H1 (cell line): ENCODE measurements around the gene SLC6A6. TPM values are rescaled to one million over a fixed set of nuclear protein-coding genes. Genes with fewer than 3 reads are reported as not detected.

Experiments used
- CTCF ChIA-PET: fragments of 300-600 bp; sonication (Branson Sonifier 250); formaldehyde crosslinking; loops from one replicate; lab custom pipeline; 2021; ENCODE audit not compliant: partially characterized antibody; lab: Charles Lee
- POLR2A ChIA-PET: fragments of 300-600 bp; sonication (Branson Sonifier 250); formaldehyde crosslinking; loops from one replicate; lab custom pipeline; 2021; ENCODE audit warnings: inconsistent platforms; ENCODE audit not compliant: partially characterized antibody; lab: Charles Lee
- DNase-seq, 2 experiments: peaks; one replicate each; pipeline versions ENCODE4 v3.0.0 to v3.0.0-alpha.2; 2010 to 2022; ENCODE audit warnings: low spot score in 2 of 2, low read depth in 1 of 2, mixed read lengths in 1 of 2
- FAIRE-seq: peaks from 2 replicates; lab custom pipeline; 2011; peaks lifted over from hg19 to GRCh38; lab: Jason Lieb, UNC
- H2AFZ ChIP-seq: 2 replicates; pipeline ENCODE4 v1.8.1; 2012; ENCODE audit warnings: low read length, inconsistent platforms
- H2AK5ac ChIP-seq: 2 replicates; pipeline ENCODE4 v1.6.1; 2013; ENCODE audit warnings: low read depth, low read length
- H2BK120ac ChIP-seq: replicated peaks from 2 replicates; pipeline ENCODE3; 2013; ENCODE audit warnings: low read depth, low read length, inconsistent platforms
- H2BK12ac ChIP-seq: 2 replicates; pipeline ENCODE4 v1.6.1; 2013; ENCODE audit warnings: low read depth, low read length
- H2BK15ac ChIP-seq: 2 replicates; pipeline ENCODE4 v1.6.1; 2013; ENCODE audit warnings: low read length
- H2BK20ac ChIP-seq: 2 replicates; pipeline ENCODE4 v1.6.1; 2013; ENCODE audit warnings: low read length
- H2BK5ac ChIP-seq: 2 replicates; pipeline ENCODE4 v1.6.1; 2013; ENCODE audit warnings: low read depth, low read length
- H3K14ac ChIP-seq: 2 replicates; pipeline ENCODE4 v1.6.1; 2013; ENCODE audit warnings: inconsistent platforms; ENCODE audit not compliant: insufficient read length
- H3K18ac ChIP-seq: 2 replicates; pipeline ENCODE4 v1.6.1; 2013; ENCODE audit warnings: low read length; ENCODE audit errors: extremely low read depth
- H3K23ac ChIP-seq: 2 replicates; pipeline ENCODE4 v1.6.1; 2013; ENCODE audit warnings: inconsistent platforms; ENCODE audit not compliant: insufficient read length
- H3K23me2 ChIP-seq: 2 replicates; pipeline ENCODE4 v1.6.1; 2013; ENCODE audit warnings: low read depth, low read length
- H3K27ac ChIP-seq: 2 replicates; pipeline ENCODE4 v1.6.1; 2011; ENCODE audit warnings: low read depth, low read length, inconsistent platforms
- H3K27me3 ChIP-seq, 4 experiments: replicated peaks in 1 of 4; 1 replicate in 1 of 4; 2 replicates in 3 of 4; pipeline versions ENCODE4 v1.6.1 to v1.8.1; 2011 to 2013; ENCODE audit warnings: low read length in 3 of 4, mild to moderate bottlenecking in 3 of 4, inconsistent platforms in 2 of 4, mixed read lengths in 2 of 4, moderate library complexity in 1 of 4; ENCODE audit not compliant: control insufficient read depth in 3 of 4, insufficient read depth in 3 of 4; ENCODE audit errors: extremely low read depth in 1 of 4
- H3K36me3 ChIP-seq, 4 experiments: 2 replicates each; pipeline versions ENCODE4 v1.6.1 to v1.8.1; 2011 to 2013; ENCODE audit warnings: mild to moderate bottlenecking in 4 of 4, low read length in 3 of 4, moderate library complexity in 2 of 4, control low read depth in 1 of 4, inconsistent platforms in 1 of 4; ENCODE audit not compliant: insufficient read depth in 4 of 4, control insufficient read depth in 2 of 4
- H3K4ac ChIP-seq: replicated peaks from 2 replicates; pipeline ENCODE3; 2013; ENCODE audit warnings: low read length, low read depth, mixed read lengths, inconsistent platforms; ENCODE audit not compliant: insufficient read length
- H3K4me1 ChIP-seq, 4 experiments: replicated peaks in 1 of 4; 1 replicate in 1 of 4; 2 replicates in 3 of 4; pipeline versions ENCODE4 v1.6.1 to v1.8.1; 2011 to 2013; ENCODE audit warnings: low read length in 3 of 4, inconsistent platforms in 2 of 4, mixed read lengths in 1 of 4; ENCODE audit not compliant: insufficient read depth in 4 of 4, control insufficient read depth in 3 of 4
- H3K4me2 ChIP-seq, 2 experiments: 2 replicates each; pipeline versions ENCODE4 v1.6.1 to v1.8.1; 2011 to 2013; ENCODE audit warnings: low read depth in 2 of 2, low read length in 2 of 2, control low read depth in 1 of 2, inconsistent platforms in 1 of 2, mild to moderate bottlenecking in 1 of 2; ENCODE audit not compliant: insufficient read depth in 1 of 2
- H3K4me3 ChIP-seq, 4 experiments: fragments of 200-600, 300-600 bp in 1 of 4; sonication (generic), shearing (Covaris generic), sonication (Bioruptor Twin) in 1 of 4; 2 replicates each; pipeline versions ENCODE4 v1.5.1 to v1.8.1; 2011 to 2016; ENCODE audit warnings: low read length in 4 of 4, low read depth in 3 of 4, control low read depth in 2 of 4, inconsistent platforms in 2 of 4, mild to moderate bottlenecking in 2 of 4, mixed read lengths in 1 of 4, moderate library complexity in 1 of 4; ENCODE audit not compliant: insufficient read depth in 2 of 4; ENCODE audit errors: extremely low read depth in 1 of 4
- H3K56ac ChIP-seq: replicated peaks from 2 replicates; pipeline ENCODE3; 2013; ENCODE audit warnings: low read depth, mild to moderate bottlenecking, mixed read lengths, low read length, inconsistent platforms; ENCODE audit not compliant: insufficient read length
- H3K79me1 ChIP-seq: 2 replicates; pipeline ENCODE4 v1.6.1; 2013; ENCODE audit warnings: low read depth, low read length, control low read depth
- H3K79me2 ChIP-seq, 2 experiments: 2 replicates each; pipeline versions ENCODE4 v1.6.1 to v1.8.1; 2012 to 2013; ENCODE audit warnings: low read length in 2 of 2, mild to moderate bottlenecking in 2 of 2, inconsistent platforms in 1 of 2; ENCODE audit not compliant: insufficient read depth in 2 of 2, control insufficient read depth in 1 of 2
- H3K9ac ChIP-seq, 4 experiments: replicated peaks in 1 of 4; 1 replicate in 1 of 4; 2 replicates in 3 of 4; pipeline versions ENCODE4 v1.6.1 to v1.8.1; 2011 to 2013; ENCODE audit warnings: low read depth in 3 of 4, low read length in 3 of 4, control low read depth in 2 of 4, mild to moderate bottlenecking in 2 of 4, moderate library complexity in 2 of 4, inconsistent platforms in 1 of 4; ENCODE audit errors: extremely low read depth in 1 of 4
- H3K9me3 ChIP-seq, 2 experiments: 2 replicates each; pipeline versions ENCODE4 v1.6.1 to v1.8.1; 2012 to 2013; ENCODE audit warnings: mild to moderate bottlenecking in 2 of 2, moderate library complexity in 2 of 2, control low read depth in 1 of 2, inconsistent platforms in 1 of 2, low read depth in 1 of 2, low read length in 1 of 2, mixed read lengths in 1 of 2; ENCODE audit not compliant: insufficient read depth in 2 of 2
- H4K20me1 ChIP-seq, 2 experiments: replicated peaks in 1 of 2; 2 replicates each; pipeline versions ENCODE3 to v1.8.1; 2011 to 2013; ENCODE audit warnings: inconsistent platforms in 2 of 2, low read length in 2 of 2, mild to moderate bottlenecking in 1 of 2; ENCODE audit not compliant: insufficient read depth in 2 of 2, control insufficient read depth in 1 of 2
- H4K5ac ChIP-seq: 2 replicates; pipeline ENCODE4 v1.6.1; 2013; ENCODE audit warnings: low read length, low read depth, mixed read lengths, inconsistent platforms; ENCODE audit not compliant: insufficient read length
- H4K8ac ChIP-seq: 2 replicates; pipeline ENCODE4 v1.8.0; 2013; ENCODE audit warnings: mild to moderate bottlenecking, moderate library complexity, low read length, inconsistent platforms; ENCODE audit not compliant: insufficient read depth; ENCODE audit errors: extremely low read depth
- H4K91ac ChIP-seq: replicated peaks from 2 replicates; pipeline ENCODE3; 2013; ENCODE audit warnings: low read length, mixed read lengths, inconsistent platforms; ENCODE audit not compliant: insufficient read length
- CHD1 ChIP-seq: IDR thresholded peaks from 2 replicates; pipeline ENCODE4 v1.6.1; 2012; ENCODE audit warnings: low read depth, low read length, improper control_type of control experiment
- CHD2 ChIP-seq: IDR thresholded peaks from 2 replicates; pipeline ENCODE4 v1.6.1; 2012; ENCODE audit warnings: low read length, improper control_type of control experiment
- EGR1 ChIP-seq: IDR thresholded peaks from 2 replicates; pipeline ENCODE4 v1.6.1; 2011; ENCODE audit warnings: low read depth, low read length, borderline replicate concordance
- GTF2F1 ChIP-seq: IDR thresholded peaks from 2 replicates; pipeline ENCODE4 v1.6.1; 2012; ENCODE audit warnings: low read depth, low read length, improper control_type of control experiment, borderline replicate concordance
- KDM4A ChIP-seq: IDR thresholded peaks from one replicate; pipeline ENCODE4 v1.7.1; 2012; ENCODE audit warnings: low read depth, mild to moderate bottlenecking, moderate library complexity, low read length, inconsistent platforms; ENCODE audit not compliant: severe bottlenecking
- NANOG ChIP-seq: IDR thresholded peaks from 2 replicates; pipeline ENCODE4 v1.6.1; 2011; ENCODE audit warnings: low read length, low read depth, mild to moderate bottlenecking, inconsistent platforms; ENCODE audit not compliant: insufficient read depth, poor library complexity, severe bottlenecking
- POLR2A ChIP-seq, 2 experiments: IDR thresholded peaks; 1 replicate in 1 of 2; 2 replicates in 1 of 2; pipeline ENCODE4 v1.6.1; 2011; ENCODE audit warnings: low read depth in 2 of 2, low read length in 2 of 2, mild to moderate bottlenecking in 2 of 2; ENCODE audit errors: control extremely low read depth in 1 of 2
- SIRT6 ChIP-seq: IDR thresholded peaks from one replicate; pipeline ENCODE4 v1.7.1; 2012; ENCODE audit warnings: low read length, inconsistent platforms
- SRF ChIP-seq: IDR thresholded peaks from 2 replicates; pipeline ENCODE4 v1.6.1; 2011; ENCODE audit warnings: mild to moderate bottlenecking, low read depth, low read length, moderate library complexity
- TEAD4 ChIP-seq: IDR thresholded peaks from 2 replicates; pipeline ENCODE4 v1.6.1; 2012; ENCODE audit warnings: low read depth, low read length, inconsistent platforms, mixed read lengths
- WGBS, 2 experiments: shearing (Covaris generic) in 1 of 2; methylation state at CpG; one replicate each; pipeline versions ENCODE4 v1.1.6 to v1.1.7; 2013 to 2015; ENCODE audit warnings: low lambda C conversion rate in 2 of 2, mixed read lengths in 2 of 2, inconsistent platforms in 1 of 2, low coverage in 1 of 2, missing lambda C conversion rate in 1 of 2; ENCODE audit not compliant: insufficient replicate concordance in 2 of 2, insufficient coverage in 1 of 2, insufficient read length in 1 of 2; ENCODE audit errors: extremely low coverage in 1 of 2, missing lambda C conversion rate in 1 of 2; 5-methylcytosine and 5-hydroxymethylcytosine counted together
- polyA plus RNA-seq, 7 experiments: library from polyadenylated mRNA; depleted of rRNA in 3 of 7; stranded (reverse) in 5 of 7; unstranded in 2 of 7; fragments of >200 nt in 5 of 7; fragments of 200-250 nt in 2 of 7; gene quantifications; 1 replicate in 5 of 7; 2 replicates in 1 of 7; 4 replicates in 1 of 7; pipeline versions ENCODE4 v1.2.1 to v1.2.3, GENCODE V29; 2011 to 2013; ENCODE audit warnings: missing spikeins in 2 of 7, mixed read lengths in 2 of 7
- total RNA-seq: library from RNA; stranded (reverse); fragmentation: NEBNext Ultra II Directional; extraction: Animal tissue kit (Norgen Biotek cat#: 25700); gene quantifications from 2 replicates; pipeline ENCODE4 v1.2.1, GENCODE V29; 2021
- TF ChIP-seq, protein P1 (sequence below), 3 experiments: IDR thresholded peaks; 1 replicate in 2 of 3; 2 replicates in 1 of 3; pipeline versions ENCODE4 v1.5.1 to v1.6.1; 2011; ENCODE audit warnings: low read length in 3 of 3, mild to moderate bottlenecking in 3 of 3, inconsistent platforms in 2 of 3, low read depth in 1 of 3, moderate library complexity in 1 of 3; ENCODE audit not compliant: insufficient read depth in 1 of 3; ENCODE audit errors: control extremely low read depth in 1 of 3

Gene SLC6A6
- total and polyA plus RNA-seq, 2 of the 8 experiments (the other 6 are each of a cell fraction or from before 2014, with no cell fraction given), result 66.2 to 144 TPM

DNA sequence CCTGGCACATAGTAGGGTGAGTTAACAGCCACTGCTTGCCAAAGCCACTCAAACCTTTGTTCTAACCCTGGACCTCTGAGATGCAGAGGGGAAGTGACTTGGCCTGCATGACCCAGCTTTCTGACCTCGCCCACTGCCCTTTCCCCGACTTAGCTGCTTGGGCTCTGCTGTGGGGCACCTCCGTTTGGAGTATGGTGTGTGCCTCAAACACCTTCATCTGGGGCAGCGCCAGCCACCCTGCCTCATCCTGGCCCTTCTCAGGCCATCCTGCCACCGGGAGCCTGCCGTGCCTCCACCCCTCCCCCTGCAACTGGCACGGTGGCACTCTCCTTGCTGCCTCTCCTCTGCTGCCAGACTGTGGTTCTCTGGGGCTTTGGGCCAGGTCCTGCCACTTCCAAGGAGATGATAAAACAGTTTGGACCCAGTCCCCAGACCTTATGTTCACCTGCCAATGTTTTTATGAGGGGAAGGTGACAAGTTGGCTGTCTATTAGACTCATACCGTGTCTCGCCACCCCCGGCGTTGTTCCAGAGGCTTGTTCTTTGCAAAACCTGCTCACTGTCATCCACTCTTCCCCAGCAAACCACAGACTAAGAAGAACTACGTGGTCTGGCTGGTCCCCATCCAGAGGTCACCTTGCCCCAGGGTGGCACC is 32.2 kb downstream of the SLC6A6 start:
- DNase-seq (no peak), FAIRE-seq (no peak)
- Histone ChIP-seq H4K91ac (no peak overlapping the region), H2BK20ac (peak overlapping the region; percentile 75; the same call in 1 of the 2 replicates), H3K9ac (no peak overlapping the region), H2AFZ (no peak overlapping the region), H4K8ac (no peak overlapping the region; the same call in 1 of the 2 replicates), H2BK15ac (no peak overlapping the region), H3K56ac (no peak overlapping the region), H2BK5ac (peak overlapping the region; percentile 38; the same call in 1 of the 2 replicates), H4K5ac (no peak overlapping the region), H3K27me3 (no peaks in the 10 kb centered on the region), H3K18ac (no peak overlapping the region), H3K27ac (no peak overlapping the region; the same call in 1 of the 2 replicates), H4K20me1 (peaks cover 13 to 49% of the 10 kb centered on the region in 2 experiments), H3K14ac (no peak overlapping the region), H3K36me3 (no peaks in the 10 kb centered on the region), H2BK120ac (no peak overlapping the region), H3K79me2 (peaks cover 3 to 76% of the 10 kb centered on the region in 2 experiments; a peak in 3 of 4 replicates), H3K4me1 (peaks cover 0 to 18% (median 8%) of the 10 kb centered on the region in 4 experiments; a peak in 6 of 7 replicates), H3K4ac (no peak overlapping the region), H3K79me1 (peaks cover 30% of the 10 kb centered on the region), H2AK5ac (no peak overlapping the region), H3K9me3 (no peaks in the 10 kb centered on the region), H3K23me2 (no peaks in the 10 kb centered on the region), H2BK12ac (no peak overlapping the region; the same call in 1 of the 2 replicates), H3K4me2 (no peak overlapping the region), H3K23ac (no peak overlapping the region), H3K4me3 (no peak overlapping the region)
- CTCF ChIA-PET, result interaction anchor here (0.7 to 3.1 kb wide), 6 partner anchors 11 to 66 kb away, joined by 3 to 16 read pairs (median 4); no protein-coding TSS in a partner anchor
- POLR2A ChIA-PET, result interaction anchor here (1.1 kb wide), 1 partner anchor 20 kb away, joined by 3 read pairs; no protein-coding TSS in a partner anchor
- 91% methylated on average over 12 of the region's 12 CpGs; no CpG with 5 or more reads in 1 of the 2 experiments for WGBS, 2 experiments
- TF ChIP-seq, protein P1, sequence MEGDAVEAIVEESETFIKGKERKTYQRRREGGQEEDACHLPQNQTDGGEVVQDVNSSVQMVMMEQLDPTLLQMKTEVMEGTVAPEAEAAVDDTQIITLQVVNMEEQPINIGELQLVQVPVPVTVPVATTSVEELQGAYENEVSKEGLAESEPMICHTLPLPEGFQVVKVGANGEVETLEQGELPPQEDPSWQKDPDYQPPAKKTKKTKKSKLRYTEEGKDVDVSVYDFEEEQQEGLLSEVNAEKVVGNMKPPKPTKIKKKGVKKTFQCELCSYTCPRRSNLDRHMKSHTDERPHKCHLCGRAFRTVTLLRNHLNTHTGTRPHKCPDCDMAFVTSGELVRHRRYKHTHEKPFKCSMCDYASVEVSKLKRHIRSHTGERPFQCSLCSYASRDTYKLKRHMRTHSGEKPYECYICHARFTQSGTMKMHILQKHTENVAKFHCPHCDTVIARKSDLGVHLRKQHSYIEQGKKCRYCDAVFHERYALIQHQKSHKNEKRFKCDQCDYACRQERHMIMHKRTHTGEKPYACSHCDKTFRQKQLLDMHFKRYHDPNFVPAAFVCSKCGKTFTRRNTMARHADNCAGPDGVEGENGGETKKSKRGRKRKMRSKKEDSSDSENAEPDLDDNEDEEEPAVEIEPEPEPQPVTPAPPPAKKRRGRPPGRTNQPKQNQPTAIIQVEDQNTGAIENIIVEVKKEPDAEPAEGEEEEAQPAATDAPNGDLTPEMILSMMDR (IDR thresholded peaks at IDR 0.05; ENCODE audit: control extremely low read depth in 1 of 3, insufficient read depth in 1 of 3, low read depth in 1 of 3, low read length in 3 of 3), result no peak
- no peak for TF ChIP-seq CHD2
- TF ChIP-seq NANOG, result no peak
- TF ChIP-seq POLR2A (IDR thresholded peaks at IDR 0.05; ENCODE audit: control extremely low read depth in 1 of 2, low read depth in 2 of 2, low read length in 2 of 2), result no peak
- no peak for TF ChIP-seq SRF
- TF ChIP-seq KDM4A, result no peak
- no peak for TF ChIP-seq GTF2F1
- TF ChIP-seq CHD1, result no peak
- no peak for TF ChIP-seq TEAD4
- TF ChIP-seq SIRT6, result no peak
- no peak for TF ChIP-seq EGR1
